AG09319 (cell line): Measurements from ENCODE around the gene EFCAB7.

Experiments used
- DNase-seq: peaks from one replicate; pipeline ENCODE4 v3.0.0-alpha.2; 2010; ENCODE audit warnings: low read depth; ENCODE audit errors: extremely low read depth
- TF ChIP-seq, protein P1 (sequence below): IDR thresholded peaks from 2 replicates; pipeline ENCODE4 v1.5.1; 2011; ENCODE audit warnings: low read depth, mild to moderate bottlenecking, inconsistent platforms, low read length, moderate library complexity

The EFCAB7 gene

GRCh38 chr1:63498106-63498505 is 25.2 kb upstream of the EFCAB7 start:
- DNase-seq, result no peak
- TF ChIP-seq, protein P1, sequence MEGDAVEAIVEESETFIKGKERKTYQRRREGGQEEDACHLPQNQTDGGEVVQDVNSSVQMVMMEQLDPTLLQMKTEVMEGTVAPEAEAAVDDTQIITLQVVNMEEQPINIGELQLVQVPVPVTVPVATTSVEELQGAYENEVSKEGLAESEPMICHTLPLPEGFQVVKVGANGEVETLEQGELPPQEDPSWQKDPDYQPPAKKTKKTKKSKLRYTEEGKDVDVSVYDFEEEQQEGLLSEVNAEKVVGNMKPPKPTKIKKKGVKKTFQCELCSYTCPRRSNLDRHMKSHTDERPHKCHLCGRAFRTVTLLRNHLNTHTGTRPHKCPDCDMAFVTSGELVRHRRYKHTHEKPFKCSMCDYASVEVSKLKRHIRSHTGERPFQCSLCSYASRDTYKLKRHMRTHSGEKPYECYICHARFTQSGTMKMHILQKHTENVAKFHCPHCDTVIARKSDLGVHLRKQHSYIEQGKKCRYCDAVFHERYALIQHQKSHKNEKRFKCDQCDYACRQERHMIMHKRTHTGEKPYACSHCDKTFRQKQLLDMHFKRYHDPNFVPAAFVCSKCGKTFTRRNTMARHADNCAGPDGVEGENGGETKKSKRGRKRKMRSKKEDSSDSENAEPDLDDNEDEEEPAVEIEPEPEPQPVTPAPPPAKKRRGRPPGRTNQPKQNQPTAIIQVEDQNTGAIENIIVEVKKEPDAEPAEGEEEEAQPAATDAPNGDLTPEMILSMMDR, result no peak

DNA sequence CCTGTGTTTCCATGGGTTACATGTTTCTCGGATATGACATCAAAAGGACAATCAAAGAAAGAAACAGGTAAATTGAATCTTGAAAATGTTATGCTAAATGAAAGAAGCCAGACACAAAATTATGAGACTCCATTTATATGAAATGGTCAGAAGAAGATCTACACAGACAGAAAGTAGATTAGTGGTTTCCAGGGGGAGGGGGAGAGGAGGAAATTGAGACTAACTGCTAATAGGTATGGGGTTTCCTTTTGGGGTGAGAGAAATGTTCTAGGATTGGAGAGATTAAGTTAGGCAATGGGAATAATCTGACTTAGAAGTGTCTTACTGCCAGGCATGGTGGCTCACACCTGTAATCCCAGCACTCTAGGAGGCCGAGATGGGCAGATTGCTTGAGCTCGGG is 22.1 kb upstream of the EFCAB7 start:
- TF ChIP-seq, protein P1, result no peak
- DNase-seq, result no peak

- TF ChIP-seq, protein P1, result no peak
- no peak for DNase-seq
These were observed 16.5 kb upstream of the EFCAB7 start for GRCh38 chr1:63506782-63507181.

GRCh38 chr1:63509718-63510117 is 13.6 kb upstream of the EFCAB7 start:
- no peak for DNase-seq
- TF ChIP-seq, protein P1, result no peak

- no peak for DNase-seq
- TF ChIP-seq, protein P1, result no peak
These were observed 10.7 kb upstream of the EFCAB7 start for GRCh38 chr1:63512584-63512983.

DNA sequence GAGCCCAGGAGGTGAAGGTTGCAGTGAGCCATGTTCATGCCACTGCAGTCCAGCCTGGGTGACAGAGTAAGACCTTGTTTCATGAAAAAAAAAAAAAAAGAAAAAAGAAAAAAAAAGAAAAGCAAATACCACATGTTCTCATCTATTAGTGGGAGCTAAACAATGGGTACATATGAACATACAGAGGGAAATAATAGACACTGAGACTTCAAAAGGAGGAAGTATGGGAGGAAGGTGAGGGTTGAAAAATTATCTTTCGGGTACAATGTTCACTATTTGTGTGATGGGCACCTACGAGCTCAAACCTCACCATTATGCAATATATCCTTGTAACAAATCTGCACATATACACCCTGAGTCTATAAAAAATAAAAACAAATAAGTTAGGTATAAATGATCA is 6.7 kb upstream of the EFCAB7 start:
- no peak for DNase-seq
- TF ChIP-seq, protein P1, result no peak

DNA sequence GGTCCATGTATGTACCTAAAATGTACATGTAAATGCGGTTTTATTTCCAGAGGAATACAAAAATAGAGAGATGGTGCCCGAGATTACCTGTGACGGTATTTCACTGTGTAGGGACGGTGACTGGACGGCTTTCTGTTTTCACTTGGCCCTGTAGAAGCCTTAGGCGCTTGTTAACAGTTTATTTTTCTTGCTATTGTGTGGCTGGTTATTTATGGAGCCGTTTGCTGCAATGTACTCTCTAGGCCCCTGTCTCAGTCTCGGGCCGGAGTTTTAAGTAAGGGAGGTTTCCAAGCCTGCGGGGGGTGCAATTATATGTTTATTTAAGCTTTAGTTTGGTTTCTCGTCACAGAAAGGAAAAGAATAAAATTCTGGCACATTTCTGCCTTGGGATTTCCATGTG is 413 bp downstream of the EFCAB7 start:
- TF ChIP-seq, protein P1, result no peak
- no peak for DNase-seq

DNA sequence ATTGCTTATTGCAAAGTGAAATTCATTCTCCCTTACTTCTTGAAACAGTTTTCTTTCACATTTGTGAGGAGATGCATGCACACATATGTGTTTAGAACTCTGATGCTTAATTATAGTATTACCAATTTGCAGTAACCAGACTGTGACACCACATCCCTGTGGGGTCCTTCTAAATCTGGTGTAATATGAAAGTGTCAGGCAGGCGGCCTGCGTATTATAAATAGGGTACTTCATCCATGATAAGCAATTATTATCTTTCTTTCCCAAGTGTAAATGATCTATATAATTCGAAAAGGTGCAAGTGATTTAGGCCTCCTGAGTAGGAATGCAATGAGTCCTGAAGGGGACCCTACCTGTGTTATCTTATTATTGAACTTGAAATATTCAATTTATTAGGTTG is 876 bp downstream of the EFCAB7 start:
- DNase-seq, result no peak
- TF ChIP-seq, protein P1, result no peak
